GM18867 (cell line): ENCODE measurements around the gene JAG1.

Experiments
- ATAC-seq: cut with Tn5 transposase; IDR thresholded peaks from one replicate; pipeline ENCODE4 v1.9.1; 2021; ENCODE audit warnings: mild to moderate bottlenecking, moderate library complexity; ENCODE audit not compliant: unreplicated experiment

JAG1 gene

DNA sequence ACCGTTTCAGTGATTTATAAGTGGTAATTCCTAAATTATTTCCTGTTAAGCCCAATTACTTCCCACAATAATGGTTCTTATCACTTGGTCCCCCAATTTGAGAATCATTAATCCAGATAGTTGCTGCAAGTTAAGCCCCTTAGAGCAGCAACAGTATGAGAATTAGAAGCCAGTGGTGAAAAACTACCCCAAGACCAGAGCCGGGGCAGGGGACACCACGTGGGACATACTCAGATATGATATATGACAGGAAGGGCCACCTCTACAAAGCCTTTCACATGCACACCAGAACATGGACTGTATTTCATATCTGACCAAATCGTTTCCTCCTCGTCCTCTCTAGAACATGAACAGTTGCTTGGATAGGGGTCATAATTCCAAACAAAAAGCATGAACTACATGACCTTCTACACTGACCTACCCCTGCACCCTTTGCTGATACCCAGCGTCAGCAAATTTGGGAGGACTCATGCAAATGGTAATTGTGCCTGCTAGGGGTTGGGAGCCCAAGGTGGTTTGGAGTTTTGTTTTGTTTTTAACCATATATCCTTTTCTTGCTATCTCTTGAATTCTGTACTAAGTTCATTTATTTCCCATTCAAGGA lies 3.9 kb downstream of the JAG1 start:
- no peak for ATAC-seq

- no peak for ATAC-seq
These were observed 5.0 kb downstream of the JAG1 start for GRCh38 chr20:10668677-10669368.

- no peak for ATAC-seq
These were observed 6.1 kb downstream of the JAG1 start for GRCh38 chr20:10667560-10668167.

GRCh38 chr20:10667077-10667401 lies 6.8 kb downstream of the JAG1 start:
- no peak for ATAC-seq

- no peak for ATAC-seq
These were observed 7.3 kb downstream of the JAG1 start for GRCh38 chr20:10666221-10667076.

GRCh38 chr20:10665791-10666190 lies 8.0 kb downstream of the JAG1 start:
- no peak for ATAC-seq

- no peak for ATAC-seq
These were observed 8.7 kb downstream of the JAG1 start for GRCh38 chr20:10665027-10665561.

- ATAC-seq, result no peak
These were observed 10.0 kb downstream of the JAG1 start for GRCh38 chr20:10663756-10664155.

DNA sequence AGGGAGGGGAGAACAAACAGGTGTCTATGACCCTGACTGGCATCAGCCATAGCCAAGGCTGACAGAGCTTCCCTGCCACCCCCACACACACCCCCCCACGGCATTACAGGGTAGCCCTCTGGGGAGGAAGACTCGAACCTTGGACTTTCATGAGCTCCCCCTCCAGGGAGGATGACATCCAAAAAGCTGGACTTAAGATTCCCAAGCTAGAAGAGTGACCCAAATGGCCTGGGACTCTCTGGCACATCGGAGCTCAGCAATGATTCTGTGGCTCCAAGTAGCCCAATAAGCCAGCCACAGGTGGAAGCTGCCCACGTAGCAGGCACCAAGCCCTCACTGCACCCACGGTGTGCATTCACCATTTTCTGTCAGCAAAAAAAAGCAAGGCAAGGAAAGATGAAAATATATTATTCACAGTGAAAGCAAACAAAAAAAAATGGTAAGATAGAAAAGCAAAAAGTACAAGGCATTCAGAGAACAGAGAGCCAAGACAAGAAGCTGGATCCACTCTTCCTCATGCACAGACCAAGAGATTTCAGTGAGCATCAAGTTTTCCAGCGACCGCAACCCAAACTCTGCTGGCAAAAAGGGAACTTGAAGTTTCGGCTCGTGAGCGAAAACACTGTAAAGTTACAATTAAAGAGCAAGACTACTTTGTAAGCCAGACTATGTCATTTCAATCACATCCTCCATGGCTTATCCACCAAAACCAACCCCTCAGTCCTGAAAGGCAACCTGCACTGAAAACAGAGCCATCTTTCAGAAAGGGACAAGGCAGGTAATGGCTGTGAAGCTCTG lies 10.9 kb downstream of the JAG1 start:
- no peak for ATAC-seq

DNA sequence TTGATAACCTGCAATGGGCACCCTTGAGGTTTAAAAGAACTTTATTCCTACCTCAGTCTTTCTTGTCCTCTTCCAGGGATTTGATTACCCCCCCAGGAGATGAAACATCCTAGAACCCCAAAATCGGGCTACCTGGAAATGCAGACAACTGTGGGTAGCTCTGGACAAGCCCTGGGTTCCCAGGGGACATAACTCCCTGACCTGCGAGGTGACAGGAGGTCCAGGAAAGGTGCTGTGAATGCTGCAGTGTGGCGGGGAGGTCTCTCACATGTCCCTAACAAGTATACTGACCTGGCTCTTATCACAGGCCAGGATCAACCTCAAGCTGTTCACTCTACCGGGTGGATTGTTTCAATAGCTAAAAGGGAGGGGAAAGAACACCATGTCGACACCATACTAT lies 11.6 kb downstream of the JAG1 start:
- no peak for ATAC-seq

DNA sequence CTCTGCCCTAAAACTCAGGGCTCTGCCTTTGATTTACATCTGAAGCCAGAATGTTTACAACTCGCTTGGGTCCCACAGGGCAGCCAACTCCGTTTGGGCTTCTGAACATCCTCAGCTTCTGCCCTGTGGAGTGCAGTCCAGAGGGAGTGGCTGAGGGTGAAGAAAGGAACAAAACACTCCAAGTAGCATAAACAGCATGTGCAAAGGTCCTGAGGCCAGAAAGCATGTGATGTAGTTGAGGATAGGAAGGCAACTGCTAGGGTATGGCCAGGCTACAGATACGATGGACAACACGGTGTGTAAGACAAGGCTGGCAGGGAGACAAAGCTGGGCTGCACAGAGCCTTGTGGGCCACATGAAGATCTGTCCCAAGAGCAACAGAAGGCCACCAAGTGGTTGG lies 12.5 kb downstream of the JAG1 start:
- ATAC-seq, result no peak

DNA sequence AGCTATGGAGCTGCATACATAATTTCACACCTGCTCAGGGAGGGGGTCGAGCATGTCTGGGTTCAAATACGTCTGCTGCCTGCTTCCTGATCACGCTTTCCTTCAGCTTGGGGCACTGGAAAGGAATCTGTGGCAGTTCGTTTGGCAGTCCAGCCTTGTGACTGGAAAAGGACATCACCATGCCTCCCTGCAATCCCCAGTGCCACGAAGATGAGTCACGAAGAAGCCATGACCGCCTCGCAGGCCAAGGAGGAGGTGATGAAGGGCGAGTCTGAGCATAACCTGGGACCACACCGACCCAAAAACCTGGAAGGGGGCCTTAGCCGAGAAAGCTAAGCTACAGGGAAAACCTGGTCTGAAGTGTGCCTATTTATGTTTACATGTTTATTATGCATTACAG lies 13.1 kb downstream of the JAG1 start:
- ATAC-seq, result no peak

DNA sequence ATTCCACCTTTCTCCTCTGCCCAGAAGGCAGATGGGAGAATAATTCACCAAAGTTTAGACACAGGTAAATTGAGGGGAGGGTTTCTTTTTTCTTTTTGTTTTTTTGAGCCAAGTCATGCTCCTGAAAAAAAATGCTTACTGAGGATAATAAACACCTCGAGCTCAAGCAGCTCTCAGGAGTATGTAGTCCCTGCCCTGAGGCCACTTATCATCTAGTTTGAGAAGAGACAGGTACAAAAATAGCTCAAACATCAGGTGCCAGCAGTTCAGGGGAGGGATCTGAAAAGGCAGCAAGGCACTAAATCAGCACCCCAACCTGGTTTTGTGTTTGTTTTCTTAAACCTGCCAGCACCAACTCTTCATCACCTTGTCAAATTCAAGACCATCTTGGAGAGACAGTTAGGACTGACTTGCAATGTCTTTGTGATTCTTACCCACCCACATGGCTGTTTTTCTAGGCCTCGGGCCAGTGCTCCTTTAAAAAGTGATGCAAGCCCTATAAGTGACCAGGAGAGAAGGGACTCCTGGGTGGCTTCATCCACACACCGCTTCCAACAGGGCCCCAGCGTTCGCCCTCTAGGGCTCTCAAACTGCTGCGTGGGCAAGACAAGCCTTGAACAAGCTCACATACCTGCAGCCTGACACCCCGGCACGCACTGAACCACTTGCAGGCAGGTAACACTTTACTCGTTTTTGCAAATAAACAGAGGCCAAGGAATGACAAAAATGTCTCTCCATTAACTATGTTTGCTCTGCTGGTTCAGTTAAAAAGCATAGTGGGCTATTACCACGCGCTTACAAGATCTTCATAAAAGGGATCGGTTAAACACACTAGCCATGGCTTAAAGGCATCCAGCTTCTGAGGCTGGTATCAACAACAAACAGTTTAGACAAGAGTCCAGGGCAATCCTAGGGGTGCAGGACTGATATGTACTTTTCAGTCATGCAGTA lies 13.9 kb downstream of the JAG1 start:
- no peak for ATAC-seq

DNA sequence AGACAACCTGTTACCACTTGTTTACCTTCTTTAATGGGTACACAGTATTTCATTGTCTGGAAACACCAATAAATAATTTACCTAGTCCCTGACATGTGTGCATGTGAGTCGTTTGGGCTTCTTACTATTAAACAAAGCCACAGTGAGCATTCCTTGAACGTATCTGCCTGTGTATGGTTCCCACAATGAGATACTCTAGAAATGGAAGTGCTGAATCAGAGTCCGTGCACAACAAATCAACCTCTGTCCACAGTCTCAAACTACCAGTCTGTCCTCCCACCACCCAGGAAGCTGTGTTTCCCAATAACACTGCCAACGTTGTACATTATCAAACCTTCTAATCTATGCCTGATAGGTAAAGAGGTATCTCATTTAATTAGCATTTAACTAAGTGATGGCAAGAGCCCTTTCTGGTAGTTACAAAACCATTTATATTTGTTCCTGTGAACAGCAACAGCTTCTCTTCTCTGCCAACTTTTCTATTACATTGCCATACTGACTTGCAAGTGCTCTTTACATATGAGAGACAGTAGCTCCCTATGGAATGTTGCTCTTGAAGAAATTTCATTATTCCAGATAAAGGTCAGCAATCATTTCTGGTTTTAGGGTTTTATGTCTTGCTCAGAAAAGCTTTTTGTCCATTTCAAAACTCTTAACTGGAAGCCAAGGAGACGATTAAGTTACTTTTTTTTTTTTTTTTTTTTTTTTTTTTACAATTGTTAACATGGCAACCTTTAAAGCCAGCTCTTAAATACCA lies 14.7 kb downstream of the JAG1 start:
- no peak for ATAC-seq

GRCh38 chr20:10658051-10658823 lies 15.6 kb downstream of the JAG1 start:
- ATAC-seq, result no peak

GRCh38 chr20:10657453-10657852 lies 16.3 kb downstream of the JAG1 start:
- ATAC-seq, result no peak

- ATAC-seq, result no peak
These were observed 17.8 kb downstream of the JAG1 start for GRCh38 chr20:10655720-10656669.
